MG63 (cell line): ENCODE data around the gene ZNF133. TPM values are rescaled to one million over a fixed set of nuclear protein-coding genes. Genes with fewer than 3 reads are reported as not detected.
"Not testable (repeated sequence)": the region's sequence is repeated elsewhere in the genome, so short reads cannot be mapped to it uniquely, and the experiment has no call there.

ENCODE experiments used
- DNase-seq: peaks from one replicate; pipeline ENCODE4 v3.0.0-alpha.2; 2020
- H3K27me3 ChIP-seq: fragments of 250-450 bp; sonication (Bioruptor Pico); 2 replicates; pipeline ENCODE4 v1.5.1; 2020; ENCODE audit warnings: mild to moderate bottlenecking, moderate library complexity
- H3K36me3 ChIP-seq: fragments of 250-450 bp; sonication (Bioruptor Pico); 2 replicates; pipeline ENCODE4 v1.5.1; 2020; ENCODE audit warnings: mild to moderate bottlenecking, moderate library complexity
- H3K4me3 ChIP-seq: fragments of 250-450 bp; sonication (Bioruptor Pico); 2 replicates; pipeline ENCODE4 v1.5.1; 2020; ENCODE audit warnings: mild to moderate bottlenecking, moderate library complexity
- H3K9me3 ChIP-seq: fragments of 250-450 bp; sonication (Bioruptor Pico); 2 replicates; pipeline ENCODE4 v1.5.1; 2020; ENCODE audit warnings: mild to moderate bottlenecking, moderate library complexity
- total RNA-seq: library from RNA; depleted of rRNA; stranded (reverse); fragments of >200 nt; shearing (Covaris generic); gene quantifications from 2 replicates; pipeline ENCODE4 v1.2.3, GENCODE V29; 2014; ENCODE audit warnings: low replicate concordance

ZNF133 gene
- total RNA-seq, 1 experiment from 2014 or later, result 3.7 TPM

GRCh38 chr20:18273738-18274137, 14.6 kb upstream of the ZNF133 start:
- Histone ChIP-seq H3K36me3 (no peaks in the 10 kb centered on the region), H3K4me3 (no peak overlapping the region), H3K27me3 (no peaks in the 10 kb centered on the region), H3K9me3 (no peaks in the 10 kb centered on the region)
- DNase-seq, result no peak

- H3K4me3 ChIP-seq, H3K27me3 ChIP-seq, H3K36me3 ChIP-seq, DNase-seq, H3K9me3 ChIP-seq: not testable (repeated sequence)
These were observed 12.4 kb upstream of the ZNF133 start for GRCh38 chr20:18275960-18276359.

GRCh38 chr20:18276821-18277220, 11.5 kb upstream of the ZNF133 start:
- Histone ChIP-seq H3K36me3 (no peaks in the 10 kb centered on the region), H3K27me3 (no peaks in the 10 kb centered on the region), H3K9me3 (no peaks in the 10 kb centered on the region), H3K4me3 (no peak overlapping the region)
- peak; percentile 44 for DNase-seq

- DNase-seq, result no peak
- Histone ChIP-seq H3K9me3 (no peaks in the 10 kb centered on the region), H3K27me3 (no peaks in the 10 kb centered on the region), H3K36me3 (no peaks in the 10 kb centered on the region), H3K4me3 (no peak overlapping the region)
These were observed 9.1 kb upstream of the ZNF133 start for GRCh38 chr20:18279242-18279641.

- Histone ChIP-seq H3K36me3 (no peaks in the 10 kb centered on the region), H3K27me3 (no peaks in the 10 kb centered on the region), H3K4me3 (no peak overlapping the region), H3K9me3 (no peaks in the 10 kb centered on the region)
- DNase-seq, result no peak
These were observed 3.4 kb upstream of the ZNF133 start for GRCh38 chr20:18284805-18285533.

- no peak for DNase-seq
- H3K4me3 ChIP-seq, result peak overlapping the region; percentile 84
- no peaks in the 10 kb centered on the region for H3K27me3 ChIP-seq
- H3K36me3 ChIP-seq, result no peaks in the 10 kb centered on the region
- H3K9me3 ChIP-seq, result no peaks in the 10 kb centered on the region
These were observed 797 bp upstream of the ZNF133 start for GRCh38 chr20:18287546-18287914.

- H3K27me3 ChIP-seq, result no peaks in the 10 kb centered on the region
- no peak for DNase-seq
- peak overlapping the region; percentile 84 for H3K4me3 ChIP-seq
- no peaks in the 10 kb centered on the region for H3K9me3 ChIP-seq
- no peaks in the 10 kb centered on the region for H3K36me3 ChIP-seq
These were observed 481 bp downstream of the ZNF133 start for GRCh38 chr20:18288749-18289267.

DNA sequence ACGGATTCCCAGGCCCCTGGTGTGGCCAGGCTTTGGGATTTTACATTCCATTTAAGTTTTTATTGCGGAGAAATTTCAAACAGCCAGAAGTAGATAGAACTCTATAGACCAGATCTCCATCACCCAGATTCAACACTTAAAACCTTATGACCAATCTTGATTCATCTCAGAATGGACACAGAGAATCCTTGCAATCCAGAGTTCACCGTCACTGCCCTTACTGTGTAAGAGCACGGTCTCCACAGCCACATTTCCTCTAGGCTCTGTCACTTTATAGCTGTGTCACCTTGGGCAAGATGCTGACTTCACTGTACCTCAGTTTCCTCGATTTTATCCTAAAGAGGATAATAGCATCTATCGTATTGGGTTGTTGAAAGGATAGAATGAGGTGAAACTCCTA, 979 bp downstream of the ZNF133 start:
- no peak for DNase-seq

DNA sequence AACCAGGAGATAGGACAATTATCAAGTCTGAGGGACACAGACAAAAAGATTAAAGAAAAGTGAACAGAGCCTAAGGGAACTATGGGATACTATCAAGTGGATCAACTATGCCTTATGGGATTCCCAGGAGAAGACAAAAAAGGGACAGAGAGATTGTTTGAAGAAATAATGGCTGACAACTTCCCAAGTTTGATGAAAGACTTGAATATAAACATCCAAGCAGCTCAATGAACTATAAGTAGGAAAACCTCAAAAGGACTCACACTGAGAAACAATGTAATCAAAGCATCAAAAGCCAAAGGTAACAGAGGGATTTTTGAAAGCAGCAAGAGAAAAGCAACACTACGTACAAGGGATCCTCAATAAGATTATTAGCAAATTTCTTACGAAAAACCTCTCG, 11.0 kb downstream of the ZNF133 start:
- peaks cover 2% of the 10 kb centered on the region; the same call in 1 of the 2 replicates for H3K9me3 ChIP-seq
- H3K4me3 ChIP-seq, result no peak overlapping the region
- H3K27me3 ChIP-seq, result no peaks in the 10 kb centered on the region
- DNase-seq, result no peak
- H3K36me3 ChIP-seq, result peaks cover 12% of the 10 kb centered on the region; the same call in 1 of the 2 replicates

More for the DNA sequence above, 979 bp downstream of the ZNF133 start:
- H3K36me3 ChIP-seq, result no peaks in the 10 kb centered on the region; the same call in 1 of the 2 replicates
- no peaks in the 10 kb centered on the region for H3K27me3 ChIP-seq
- H3K9me3 ChIP-seq, result no peaks in the 10 kb centered on the region
- peak overlapping the region; percentile 84 for H3K4me3 ChIP-seq

GRCh38 chr20:18304618-18305017, 16.3 kb downstream of the ZNF133 start:
- DNase-seq, result no peak
- no peaks in the 10 kb centered on the region for H3K27me3 ChIP-seq
- no peaks in the 10 kb centered on the region; the same call in 1 of the 2 replicates for H3K9me3 ChIP-seq
- peaks cover 4% of the 10 kb centered on the region; the same call in 1 of the 2 replicates for H3K36me3 ChIP-seq
- no peak overlapping the region for H3K4me3 ChIP-seq

GRCh38 chr20:18307301-18307700, 19.0 kb downstream of the ZNF133 start:
- Histone ChIP-seq H3K4me3 (no peak overlapping the region), H3K9me3 (no peaks in the 10 kb centered on the region), H3K27me3 (no peaks in the 10 kb centered on the region)

GRCh38 chr20:18310051-18310450, 21.7 kb downstream of the ZNF133 start:
- H3K4me3 ChIP-seq, result no peak overlapping the region
- H3K9me3 ChIP-seq, result no peaks in the 10 kb centered on the region
- no peak for DNase-seq
- peaks cover 7% of the 10 kb centered on the region for H3K36me3 ChIP-seq
- no peaks in the 10 kb centered on the region for H3K27me3 ChIP-seq

More at GRCh38 chr20:18307301-18307700, 19.0 kb downstream of the ZNF133 start:
- H3K36me3 ChIP-seq, result peaks cover 4% of the 10 kb centered on the region; the same call in 1 of the 2 replicates
- DNase-seq, result no peak

GRCh38 chr20:18310592-18310991, 22.3 kb downstream of the ZNF133 start:
- H3K4me3 ChIP-seq, result no peak overlapping the region
- peaks cover 9% of the 10 kb centered on the region for H3K36me3 ChIP-seq
- DNase-seq, result no peak
- no peaks in the 10 kb centered on the region for H3K27me3 ChIP-seq
- H3K9me3 ChIP-seq, result no peaks in the 10 kb centered on the region

GRCh38 chr20:18312723-18313122, 24.4 kb downstream of the ZNF133 start:
- Histone ChIP-seq H3K9me3 (no peaks in the 10 kb centered on the region), H3K4me3 (no peak overlapping the region), H3K36me3 (peaks cover 5% of the 10 kb centered on the region), H3K27me3 (no peaks in the 10 kb centered on the region)
- DNase-seq, result no peak

GRCh38 chr20:18313411-18313810, 25.1 kb downstream of the ZNF133 start:
- Histone ChIP-seq H3K27me3 (no peaks in the 10 kb centered on the region), H3K9me3 (no peaks in the 10 kb centered on the region), H3K36me3 (peaks cover 5% of the 10 kb centered on the region), H3K4me3 (no peak overlapping the region)
- DNase-seq, result no peak

DNA sequence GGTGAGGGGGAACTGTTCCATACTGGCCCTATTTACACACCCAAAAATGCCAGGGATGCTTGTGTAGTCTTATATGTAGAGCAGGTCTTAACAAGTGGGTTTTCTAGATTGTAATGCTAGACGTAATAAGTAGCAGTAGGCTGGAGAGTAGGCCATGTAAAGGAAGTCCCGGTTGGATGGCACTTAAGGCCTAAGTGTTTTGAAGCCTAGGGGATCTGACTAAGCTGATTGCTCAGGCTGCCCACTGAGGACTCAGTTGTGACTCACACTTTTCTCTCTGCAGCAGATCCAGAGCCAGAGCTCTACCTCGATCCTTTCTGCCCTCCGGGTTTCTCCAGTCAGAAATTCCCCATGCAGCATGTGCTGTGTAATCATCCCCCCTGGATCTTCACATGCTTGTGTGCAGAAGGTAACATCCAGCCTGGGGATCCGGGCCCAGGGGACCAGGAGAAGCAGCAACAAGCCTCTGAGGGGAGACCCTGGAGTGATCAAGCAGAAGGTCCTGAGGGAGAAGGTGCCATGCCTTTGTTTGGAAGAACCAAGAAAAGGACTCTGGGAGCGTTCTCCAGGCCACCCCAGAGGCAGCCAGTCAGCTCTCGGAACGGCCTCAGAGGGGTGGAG, 26.6 kb downstream of the ZNF133 start:
- peak; percentile 57 for DNase-seq
- peaks cover 5% of the 10 kb centered on the region for H3K36me3 ChIP-seq
- no peaks in the 10 kb centered on the region for H3K9me3 ChIP-seq
- no peak overlapping the region for H3K4me3 ChIP-seq
- no peaks in the 10 kb centered on the region for H3K27me3 ChIP-seq

- H3K36me3 ChIP-seq, result peaks cover 5% of the 10 kb centered on the region
- no peaks in the 10 kb centered on the region for H3K27me3 ChIP-seq
- H3K4me3 ChIP-seq, result no peak overlapping the region
- H3K9me3 ChIP-seq, result no peaks in the 10 kb centered on the region
- no peak for DNase-seq
These were observed 27.8 kb downstream of the ZNF133 start for GRCh38 chr20:18316166-18316565.

GRCh38 chr20:18321316-18321715, 33.0 kb downstream of the ZNF133 start:
- Histone ChIP-seq H3K4me3 (no peak overlapping the region), H3K9me3 (no peaks in the 10 kb centered on the region), H3K36me3 (no peaks in the 10 kb centered on the region), H3K27me3 (no peaks in the 10 kb centered on the region)
- DNase-seq, result no peak
